HepG2 (cell line): ENCODE results near the gene RGS10. TPM values are rescaled to one million over a fixed set of nuclear protein-coding genes. Genes with fewer than 3 reads are reported as not detected.

ENCODE experiments used
- ATAC-seq: fragments of 200-7000 bp; cut with Tn5 transposase; 3 replicates; pipeline ENCODE4 v1.9.1; 2020; ENCODE audit warnings: mild to moderate bottlenecking, moderate library complexity
- BruUV-seq: library from RNA; stranded (reverse); fragments of 400-500 nt; replicated peaks from 2 replicates; lab custom pipeline; 2021; lab: Mats Ljungman, UMichigan
- CTCF ChIA-PET: fragments of 300-600 bp; formaldehyde crosslinking; extraction: SDS; loops from one replicate; lab custom pipeline; 2021; ENCODE audit warnings: low total read pairs, inconsistent platforms, low intra/inter-chr PET ratio; lab: Yijun Ruan, JAX
- POLR2A ChIA-PET: fragments of 350-600 bp; sonication (Branson Sonifier 250); formaldehyde crosslinking; loops from one replicate; lab custom pipeline; 2020; ENCODE audit warnings: antibody characterized with exemption, inconsistent platforms; lab: Yijun Ruan, JAX
- DNase-seq: peaks from one replicate; pipeline ENCODE4 v3.0.0-alpha.2; 2015; ENCODE audit warnings: low spot score
- FAIRE-seq: peaks from 3 replicates; lab custom pipeline; 2011; peaks lifted over from hg19 to GRCh38; lab: Jason Lieb, UNC
- H2AFZ ChIP-seq: one replicate; pipeline ENCODE4 v1.6.1; 2011; ENCODE audit warnings: low read length, inconsistent platforms
- H3K27ac ChIP-seq: fragments of 300-600 bp; 3 replicates; pipeline ENCODE4 v1.8.0; 2011; ENCODE audit warnings: mixed run types, mild to moderate bottlenecking, mixed read lengths, low read length, inconsistent platforms; ENCODE audit not compliant: insufficient read depth; ENCODE audit errors: extremely low read length
- H3K27me3 ChIP-seq, 2 experiments: fragments of 200-600 bp in 1 of 2; 2 replicates in 1 of 2; 3 replicates in 1 of 2; pipeline versions ENCODE4 v1.6.0 to v1.8.0; 2011; ENCODE audit warnings: low read length in 2 of 2, mild to moderate bottlenecking in 2 of 2, moderate library complexity in 2 of 2, inconsistent platforms in 1 of 2; ENCODE audit not compliant: insufficient read depth in 2 of 2, control insufficient read depth in 1 of 2
- H3K36me3 ChIP-seq, 2 experiments: fragments of 200-600 bp in 1 of 2; replicated peaks in 1 of 2; 2 replicates in 1 of 2; 3 replicates in 1 of 2; pipeline versions ENCODE4 v1.5.1 to v1.8.0; 2011; ENCODE audit warnings: low read length in 2 of 2, inconsistent platforms in 1 of 2; ENCODE audit not compliant: insufficient read depth in 2 of 2, control insufficient read depth in 1 of 2
- H3K4me1 ChIP-seq: 2 replicates; pipeline ENCODE4 v1.5.1; 2012; ENCODE audit warnings: low read length, inconsistent platforms; ENCODE audit not compliant: insufficient read depth
- H3K4me2 ChIP-seq: 2 replicates; pipeline ENCODE4 v1.6.0; 2011; ENCODE audit warnings: low read depth, low read length, inconsistent platforms
- H3K4me3 ChIP-seq, 3 experiments: fragments of 200-600 bp in 1 of 3; sonication (generic), shearing (Covaris generic) in 1 of 3; replicated peaks in 1 of 3; 2 replicates each; pipeline ENCODE4 v1.5.1; 2011 to 2016; ENCODE audit warnings: low read length in 3 of 3, inconsistent platforms in 2 of 3, low read depth in 2 of 3, mild to moderate bottlenecking in 2 of 3, control low read depth in 1 of 3, mixed read lengths in 1 of 3; ENCODE audit not compliant: insufficient read depth in 1 of 3
- H3K79me2 ChIP-seq: one replicate; pipeline ENCODE4 v1.6.1; 2011; ENCODE audit warnings: low read length, inconsistent platforms; ENCODE audit not compliant: insufficient read depth
- H3K9ac ChIP-seq: 2 replicates; pipeline ENCODE4 v1.6.0; 2011; ENCODE audit warnings: mild to moderate bottlenecking, low read depth, low read length, inconsistent platforms; ENCODE audit not compliant: insufficient read depth
- H3K9me3 ChIP-seq: 2 replicates; pipeline ENCODE4 v1.5.1; 2012; ENCODE audit warnings: mild to moderate bottlenecking, low read length
- H4K20me1 ChIP-seq: 2 replicates; pipeline ENCODE4 v1.6.0; 2011; ENCODE audit warnings: inconsistent platforms, mild to moderate bottlenecking, low read length, moderate library complexity; ENCODE audit not compliant: insufficient read depth
- E2F1 ChIP-seq: sonication (generic); formaldehyde crosslinking; IDR thresholded peaks from 2 replicates; pipeline ENCODE4 v1.5.0; 2020; ENCODE audit warnings: missing genetic modification reagents
- PHB2 ChIP-seq: fragments of 450-650 bp; IDR thresholded peaks from 2 replicates; pipeline ENCODE4 v1.6.1; 2018; ENCODE audit not compliant: partially characterized antibody
- STAG1 ChIP-seq: sonication (generic); formaldehyde crosslinking; IDR thresholded peaks from 2 replicates; pipeline ENCODE4 v1.4.0; 2020; ENCODE audit warnings: missing genetic modification reagents
- ZBTB33 ChIP-seq: sonication (generic); formaldehyde crosslinking; IDR thresholded peaks from 2 replicates; pipeline ENCODE4 v1.4.0; 2020; ENCODE audit warnings: missing genetic modification reagents
- WGBS: methylation state at CpG from one replicate; pipeline ENCODE4 v1.1.6; 2017; ENCODE audit warnings: low lambda C conversion rate; 5-methylcytosine and 5-hydroxymethylcytosine counted together
- in situ Hi-C: cut with HindIII; loops from 2 replicates; pipeline ENCODE4 v1.10.0; 2017; ENCODE audit warnings: low pct_unique_long_range_greater_than_20kb; ENCODE audit not compliant: extremely low pct_ligation_motif_present
- intact Hi-C: fragments of 100-400 bp; cut with micrococcal nuclease; formaldehyde crosslinking; loops from one replicate; pipeline ENCODE4 v1.10.0; 2022; ENCODE audit not compliant: unreplicated experiment
- polyA plus RNA-seq, 8 experiments: library from polyadenylated mRNA; depleted of rRNA in 3 of 8; stranded (reverse) in 7 of 8; unstranded in 1 of 8; fragments of >200 nt; fragmentation: Illumina TruSeq in 4 of 8; extraction: Trizol in 4 of 8; gene quantifications; 2 replicates each; pipeline versions ENCODE4 v1.2.1 to v1.2.3, GENCODE V29; 2011 to 2016; ENCODE audit warnings: low read depth in 4 of 8, missing spikeins in 1 of 8, mixed read lengths in 1 of 8; ENCODE audit not compliant: insufficient read depth in 1 of 8
- total RNA-seq, 5 experiments: library from RNA; depleted of rRNA; stranded (reverse); fragments of >200 nt; fragmentation: Illumina TruSeq; extraction: Trizol; gene quantifications; 2 replicates each; pipeline ENCODE4 v1.2.3, GENCODE V29; 2016; ENCODE audit warnings: low read depth in 1 of 5

The RGS10 gene
- total and polyA plus RNA-seq, 2 of the 13 experiments (the other 11 are each of a cell fraction or from before 2014, with no cell fraction given): 1.7 to 5.1 TPM

GRCh38 chr10:119469325-119469707, 73.2 kb downstream of the RGS10 start:
- Histone ChIP-seq H4K20me1 (no peaks in the 10 kb centered on the region), H3K36me3 (no peaks in the 10 kb centered on the region), H3K79me2 (no peaks in the 10 kb centered on the region), H2AFZ (no peak overlapping the region), H3K9ac (no peak overlapping the region), H3K4me2 (no peak overlapping the region), H3K9me3 (no peaks in the 10 kb centered on the region), H3K27ac (no peak overlapping the region), H3K4me3 (no peak overlapping the region), H3K27me3 (peaks cover 1 to 44% of the 10 kb centered on the region in 2 experiments; a peak in 4 of 5 replicates), H3K4me1 (no peaks in the 10 kb centered on the region)
- intact Hi-C loops: no loop called here
- no peak for ATAC-seq
- in situ Hi-C loops: no loop called here
- 61% methylated on average over 6 of the region's 8 CpGs for WGBS
- DNase-seq: no peak
- POLR2A ChIA-PET: no interaction called here
- FAIRE-seq: no peak
- CTCF ChIA-PET: no interaction called here
- TF ChIP-seq E2F1 (CRISPR knock-in tag): no peak
- peak; percentile 47; the same call in 1 of the 2 replicates for TF ChIP-seq ZBTB33 (CRISPR knock-in tag)
- TF ChIP-seq STAG1 (CRISPR knock-in tag): no peak
- TF ChIP-seq PHB2: no peak
- no TSS peak for BruUV-seq
